LNCAP (cell line): ENCODE data around the gene PIBF1.

Experiments
- CTCF ChIP-seq: fragments of 450-650 bp; IDR thresholded peaks from 2 replicates; pipeline ENCODE4 v1.5.1; 2017; ENCODE audit warnings: mild to moderate bottlenecking

Gene PIBF1

GRCh38 chr13:73039201-73040108 lies 257.5 kb downstream of the PIBF1 start:
- no peak for TF ChIP-seq CTCF

GRCh38 chr13:73040484-73040883 lies 258.6 kb downstream of the PIBF1 start:
- no peak for TF ChIP-seq CTCF

DNA sequence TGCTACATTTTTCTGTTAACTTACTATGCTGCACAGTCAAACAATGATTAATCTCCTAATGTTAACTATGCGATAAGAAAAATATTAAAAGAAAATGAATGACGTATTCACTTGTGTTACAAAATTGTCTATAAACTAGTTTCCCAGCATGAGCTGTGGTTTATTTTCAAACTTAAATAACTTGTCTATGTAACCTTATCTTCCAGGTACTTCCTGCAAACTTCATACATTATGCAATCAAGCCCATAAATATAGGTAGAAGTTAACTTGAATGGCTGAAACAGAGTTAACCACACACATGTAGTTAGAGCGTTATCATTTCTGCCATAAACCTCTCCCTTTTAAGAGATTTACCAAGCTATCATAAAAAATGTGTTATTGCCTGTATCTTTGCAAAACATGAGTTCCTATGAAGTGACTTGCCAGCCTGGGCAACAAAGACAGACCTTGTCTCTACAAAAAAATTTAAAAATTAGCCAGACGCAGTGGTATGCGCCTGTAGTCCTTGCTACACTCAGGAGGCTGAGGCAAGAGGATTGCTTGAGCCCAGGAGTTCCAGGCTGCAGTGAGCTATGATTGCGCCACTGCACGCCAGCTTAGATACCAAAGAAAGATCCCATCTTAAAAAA lies 259.1 kb downstream of the PIBF1 start:
- TF ChIP-seq CTCF = no peak

GRCh38 chr13:73045031-73045430 lies 263.1 kb downstream of the PIBF1 start:
- TF ChIP-seq CTCF = no peak

GRCh38 chr13:73054712-73055111 lies 272.8 kb downstream of the PIBF1 start:
- no peak for TF ChIP-seq CTCF

GRCh38 chr13:73055813-73056564 lies 274.1 kb downstream of the PIBF1 start:
- no peak for TF ChIP-seq CTCF

- TF ChIP-seq CTCF = no peak
These were observed 274.6 kb downstream of the PIBF1 start for GRCh38 chr13:73056565-73056962.
